LNCaP clone FGC (cell line): Measurements from ENCODE around the gene CAMK2N1.

ENCODE experiments used
- DNase-seq: peaks from one replicate; pipeline ENCODE4 v3.0.0-alpha.2; 2011; ENCODE audit warnings: low read depth
- H3K4me3 ChIP-seq: 2 replicates; pipeline ENCODE4 v1.5.1; 2011; ENCODE audit warnings: mild to moderate bottlenecking, low read depth, low read length, control low read depth
- CTCF ChIP-seq: IDR thresholded peaks from 2 replicates; pipeline ENCODE4 v1.5.1; 2012; ENCODE audit warnings: mild to moderate bottlenecking; ENCODE audit not compliant: control insufficient read depth, insufficient read depth; ENCODE audit errors: extremely low read depth

Gene CAMK2N1

GRCh38 chr1:20470194-20470593 lies 15.8 kb downstream of the CAMK2N1 start:
- no peak overlapping the region for H3K4me3 ChIP-seq
- no peak for TF ChIP-seq CTCF
- DNase-seq: no peak

- DNase-seq: no peak
- H3K4me3 ChIP-seq: no peak overlapping the region
- no peak for TF ChIP-seq CTCF
Observed at GRCh38 chr1:20469406-20470076, 16.5 kb downstream of the CAMK2N1 start.

GRCh38 chr1:20466273-20466672 lies 19.7 kb downstream of the CAMK2N1 start:
- H3K4me3 ChIP-seq: no peak overlapping the region
- no peak for TF ChIP-seq CTCF
- DNase-seq: no peak

GRCh38 chr1:20465187-20465586 lies 20.8 kb downstream of the CAMK2N1 start:
- no peak for TF ChIP-seq CTCF
- no peak for DNase-seq
- H3K4me3 ChIP-seq: no peak overlapping the region

- H3K4me3 ChIP-seq: no peak overlapping the region
- no peak for TF ChIP-seq CTCF
- DNase-seq: no peak
Observed at GRCh38 chr1:20463502-20463901, 22.5 kb downstream of the CAMK2N1 start.

GRCh38 chr1:20462397-20462796 lies 23.6 kb downstream of the CAMK2N1 start:
- DNase-seq: no peak
- TF ChIP-seq CTCF: no peak

GRCh38 chr1:20458717-20459116 lies 27.3 kb downstream of the CAMK2N1 start:
- H3K4me3 ChIP-seq: no peak overlapping the region
- DNase-seq: no peak
- no peak for TF ChIP-seq CTCF

More at GRCh38 chr1:20462397-20462796, 23.6 kb downstream of the CAMK2N1 start:
- no peak overlapping the region for H3K4me3 ChIP-seq
